ENCODE measurements around the gene EID3.

The EID3 gene

DNA sequence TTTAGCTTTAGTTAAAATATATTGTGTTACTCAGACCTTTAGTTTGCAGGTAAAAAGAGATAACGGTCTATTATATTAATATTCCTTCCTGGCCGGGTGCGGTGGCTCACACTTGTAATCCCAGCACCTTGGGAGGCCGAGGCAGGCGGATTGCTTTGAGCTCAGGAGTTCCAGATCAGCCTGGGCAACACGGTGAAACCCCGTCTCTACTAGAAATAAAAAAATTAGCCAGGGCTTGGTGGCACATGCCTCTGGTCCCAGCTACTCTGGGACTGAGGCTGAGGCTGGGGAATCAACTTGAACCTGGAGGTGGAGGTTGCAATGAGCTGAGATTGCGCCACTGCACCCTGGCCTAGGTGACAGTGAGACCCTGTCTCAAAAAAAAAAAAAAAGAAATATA lies 13.2 kb upstream of the EID3 start:
- no peak for DNase-seq (ENCODE audit: low spot score)

DNA sequence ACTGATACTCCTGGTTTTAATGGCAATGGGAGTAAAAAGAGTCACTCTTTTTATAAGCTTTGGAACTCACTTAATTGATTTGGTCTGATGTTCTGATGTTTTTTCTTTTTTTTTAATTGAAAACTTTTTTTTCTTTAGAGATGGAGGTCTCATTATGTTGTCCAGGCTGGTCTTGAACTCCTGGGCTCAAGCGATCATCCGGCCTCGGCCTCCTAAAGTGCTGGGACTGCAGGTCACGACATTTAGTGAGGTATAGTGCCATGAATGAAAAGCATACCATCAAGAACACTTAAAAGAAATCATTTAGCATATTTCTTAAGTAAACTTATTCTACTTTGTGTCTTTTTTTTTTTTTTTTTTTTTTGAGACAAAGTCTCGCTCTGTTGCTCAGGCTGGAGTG lies 12.7 kb upstream of the EID3 start:
- no peak for DNase-seq (ENCODE audit: low spot score)

DNA sequence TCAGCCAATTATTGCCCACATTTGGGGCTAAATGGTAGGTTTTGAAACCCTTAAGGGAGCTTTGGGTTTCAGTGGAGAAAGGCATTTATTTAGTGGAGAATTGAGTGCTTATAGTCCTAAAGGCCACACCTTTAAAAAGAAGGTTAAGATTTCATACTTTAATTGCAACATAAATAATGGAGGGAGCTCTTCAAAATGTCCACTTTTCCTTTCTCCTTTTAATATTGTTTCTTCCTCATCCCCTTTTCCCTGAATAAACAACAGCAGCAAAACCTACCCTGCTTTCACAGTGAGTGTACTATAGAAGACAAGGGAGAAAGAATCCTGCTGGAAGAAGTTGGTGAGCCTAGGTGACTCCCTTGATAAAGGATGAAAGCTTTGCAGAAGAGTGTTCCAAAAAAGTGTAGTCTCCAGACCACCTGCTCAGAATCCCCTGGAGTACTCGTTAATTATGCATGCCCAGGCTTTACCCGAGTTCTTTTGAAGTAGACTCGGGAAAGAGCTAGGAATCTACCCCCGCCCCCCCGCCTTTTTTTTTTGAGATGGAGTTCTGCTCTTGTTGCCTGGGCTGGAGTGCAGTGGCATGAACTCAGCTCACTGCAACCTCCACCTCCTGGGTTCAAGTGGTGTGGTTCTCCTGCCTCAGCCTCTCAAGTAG lies 11.5 kb upstream of the EID3 start:
- DNase-seq (ENCODE audit: low spot score): no peak

DNA sequence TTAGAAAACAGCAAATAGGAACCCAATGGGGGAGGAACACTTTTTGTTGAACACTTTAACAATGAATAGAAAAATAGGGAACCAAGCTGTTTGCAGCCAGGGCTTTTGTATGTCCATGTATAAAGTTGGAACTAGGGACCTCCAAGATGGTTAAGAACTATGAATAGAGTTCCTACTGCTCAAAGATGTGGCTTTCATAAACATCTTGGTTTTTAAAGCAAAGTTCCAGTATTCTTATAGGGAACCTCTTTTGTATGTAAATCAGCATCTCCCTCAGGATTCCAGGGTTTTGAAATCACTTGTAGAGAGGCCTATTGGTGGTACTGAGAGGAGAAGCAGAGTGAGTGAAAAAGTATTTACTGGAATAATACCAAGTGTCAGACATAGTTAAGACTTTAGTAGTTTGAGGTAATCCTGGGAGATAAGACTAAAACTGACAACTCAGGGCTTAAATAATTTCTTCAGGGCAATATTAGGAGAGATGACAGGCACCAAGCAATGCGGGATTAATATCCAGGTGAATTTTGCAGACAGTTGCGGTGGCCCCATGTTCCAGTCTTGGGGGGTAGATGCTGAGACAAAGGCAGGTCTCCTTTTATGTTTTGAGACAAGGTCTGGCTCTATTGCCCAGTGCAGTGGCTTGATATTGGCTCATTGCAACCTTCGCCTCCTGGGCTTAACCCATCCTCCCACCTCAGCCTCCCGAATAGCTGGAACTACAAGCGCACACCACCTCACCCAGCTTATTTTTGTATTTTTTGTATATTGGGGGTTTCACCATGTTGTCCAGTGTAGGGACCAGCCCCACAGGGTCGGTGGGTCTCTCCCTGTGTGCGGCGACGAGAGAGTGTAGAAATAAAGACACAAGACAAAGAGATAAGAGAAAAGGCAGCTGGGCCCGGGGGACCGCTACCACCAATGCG lies 10.4 kb upstream of the EID3 start:
- no peak for DNase-seq (ENCODE audit: low spot score)

DNA sequence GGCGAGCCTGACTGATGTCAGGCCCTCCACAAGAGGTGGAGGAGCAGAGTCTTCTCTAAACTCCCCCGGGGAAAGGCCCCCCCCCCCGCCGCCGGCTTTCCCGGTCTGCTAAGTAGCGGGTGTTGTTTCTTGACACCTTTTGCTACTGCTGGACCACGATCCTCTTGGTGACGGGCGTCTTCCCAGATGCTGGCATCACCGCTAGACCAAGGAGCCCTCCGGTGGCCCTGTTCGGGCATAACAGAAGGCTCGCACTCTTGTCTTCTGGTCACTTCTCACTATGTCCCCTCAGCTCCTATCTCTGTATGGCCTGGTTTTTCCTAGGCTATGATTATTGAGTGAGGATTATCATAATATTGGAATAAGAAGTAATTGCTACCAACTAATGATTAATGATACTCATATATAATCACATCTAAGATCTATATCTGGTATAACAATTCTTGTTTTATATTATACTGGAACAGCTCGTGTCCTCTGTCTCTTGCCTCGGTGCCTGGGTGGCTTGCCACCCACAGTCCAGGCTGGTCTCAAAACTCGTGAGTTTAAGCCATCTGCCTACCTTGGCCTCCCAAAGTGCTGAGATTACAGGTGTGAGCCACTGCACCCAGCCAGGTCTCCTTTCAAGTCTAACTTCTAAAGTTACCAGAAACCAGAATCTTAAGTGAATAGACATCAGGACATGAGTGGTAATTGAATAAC lies 9.2 kb upstream of the EID3 start:
- peak; percentile 29 for DNase-seq (ENCODE audit: low spot score)

DNA sequence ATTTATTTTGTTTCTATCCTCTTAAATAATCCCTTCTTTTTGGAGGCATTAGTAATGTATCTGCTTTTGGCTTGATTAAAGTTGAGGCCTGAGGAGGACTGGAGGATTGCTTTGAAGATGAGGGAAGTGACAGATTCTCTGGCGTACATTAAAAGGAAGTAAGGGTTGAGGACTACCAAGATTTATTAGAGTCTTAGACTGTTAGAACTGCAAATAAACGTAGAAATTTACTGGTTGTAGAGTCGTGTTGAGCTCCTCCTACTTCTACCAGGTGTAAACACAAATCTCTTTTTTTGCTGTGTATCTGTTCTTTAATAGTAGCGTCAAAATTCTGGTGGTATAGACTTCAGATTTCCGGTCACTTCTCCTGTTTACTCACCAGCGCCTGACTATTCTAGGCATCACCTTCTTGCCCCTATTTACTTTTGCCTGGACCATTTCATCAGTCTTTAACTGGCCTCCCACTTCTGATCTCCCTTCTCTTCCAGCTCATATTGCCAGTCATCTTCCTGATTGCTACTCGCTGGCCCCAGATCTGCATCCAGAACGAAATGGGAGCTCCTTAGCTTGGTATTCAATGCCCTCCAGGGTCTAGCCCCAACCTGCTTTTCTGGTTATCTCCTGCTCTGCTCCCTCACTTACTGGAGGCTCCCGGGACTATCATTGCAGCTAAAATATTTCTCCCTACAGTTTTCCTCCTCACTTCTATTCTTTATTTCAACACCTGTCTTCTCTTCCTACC lies 8.4 kb upstream of the EID3 start:
- no peak for DNase-seq (ENCODE audit: low spot score)

DNA sequence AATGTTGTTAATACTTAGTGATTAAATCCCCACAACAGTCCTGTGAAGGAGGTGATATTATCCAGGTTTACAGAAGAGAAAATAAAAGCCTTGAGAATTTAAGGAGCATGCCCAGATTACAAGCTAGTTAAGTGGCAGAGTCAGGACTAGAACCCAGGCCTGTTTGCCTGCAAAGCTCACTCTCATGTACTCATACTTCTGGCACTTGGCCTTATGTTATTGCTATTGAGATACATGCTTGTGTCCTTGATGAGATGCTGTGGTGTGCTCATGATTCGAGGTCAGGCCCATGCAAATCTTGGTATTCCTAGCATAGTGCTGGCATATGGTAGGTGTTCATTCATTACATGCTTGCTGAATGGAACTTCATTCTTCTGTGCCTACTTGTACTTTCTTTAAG lies 7.6 kb upstream of the EID3 start:
- no peak for DNase-seq (ENCODE audit: low spot score)

DNA sequence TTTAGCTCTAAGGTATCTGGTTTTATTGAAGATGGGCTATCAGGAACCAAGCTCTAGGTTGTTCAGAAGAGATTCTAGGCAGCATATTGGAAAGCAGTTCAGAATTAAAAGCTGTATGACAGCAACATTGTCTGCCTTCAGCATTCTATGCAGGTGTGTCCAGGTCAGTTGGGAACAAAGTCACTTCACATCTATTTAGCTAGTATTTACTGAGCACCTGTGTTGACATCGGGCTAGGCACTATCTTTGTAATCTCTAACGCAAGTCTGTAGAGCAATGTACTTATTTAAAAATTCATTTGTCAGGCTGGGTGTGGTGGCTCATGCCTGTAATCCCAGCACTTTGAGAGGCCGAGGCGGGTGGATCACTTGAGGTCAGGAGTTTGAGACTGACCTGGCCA lies 6.8 kb upstream of the EID3 start:
- DNase-seq (ENCODE audit: low spot score): no peak

DNA sequence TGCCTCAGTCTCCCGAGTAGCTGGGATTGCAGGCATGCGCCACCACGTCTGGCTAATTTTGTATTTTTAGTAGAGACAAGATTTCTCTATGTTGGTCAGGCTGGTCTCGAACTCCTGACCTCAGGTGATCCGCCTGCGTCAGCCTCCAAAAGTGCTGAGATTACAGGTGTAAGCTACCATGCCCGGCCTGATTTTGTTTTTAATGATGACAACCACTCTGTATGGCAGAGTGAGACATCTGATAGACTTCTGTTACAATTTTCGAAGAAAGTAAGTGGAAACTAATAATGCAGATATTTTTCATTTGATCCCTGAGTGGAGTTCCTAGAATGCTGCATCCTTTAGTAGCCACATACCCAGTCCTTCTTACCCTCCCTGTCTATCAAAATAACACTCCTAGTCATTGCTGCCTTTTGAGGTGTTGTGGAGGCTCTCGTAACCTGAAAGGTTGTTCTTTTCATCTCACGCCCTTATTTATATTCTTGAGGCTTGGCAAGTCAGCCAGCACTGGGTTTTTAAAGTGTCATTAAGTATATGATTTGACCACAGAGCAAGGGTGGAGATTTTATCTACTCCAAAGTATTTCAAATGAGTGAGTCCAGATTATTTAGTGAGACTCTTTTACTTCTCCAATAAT lies 5.9 kb upstream of the EID3 start:
- DNase-seq (ENCODE audit: low spot score): no peak

DNA sequence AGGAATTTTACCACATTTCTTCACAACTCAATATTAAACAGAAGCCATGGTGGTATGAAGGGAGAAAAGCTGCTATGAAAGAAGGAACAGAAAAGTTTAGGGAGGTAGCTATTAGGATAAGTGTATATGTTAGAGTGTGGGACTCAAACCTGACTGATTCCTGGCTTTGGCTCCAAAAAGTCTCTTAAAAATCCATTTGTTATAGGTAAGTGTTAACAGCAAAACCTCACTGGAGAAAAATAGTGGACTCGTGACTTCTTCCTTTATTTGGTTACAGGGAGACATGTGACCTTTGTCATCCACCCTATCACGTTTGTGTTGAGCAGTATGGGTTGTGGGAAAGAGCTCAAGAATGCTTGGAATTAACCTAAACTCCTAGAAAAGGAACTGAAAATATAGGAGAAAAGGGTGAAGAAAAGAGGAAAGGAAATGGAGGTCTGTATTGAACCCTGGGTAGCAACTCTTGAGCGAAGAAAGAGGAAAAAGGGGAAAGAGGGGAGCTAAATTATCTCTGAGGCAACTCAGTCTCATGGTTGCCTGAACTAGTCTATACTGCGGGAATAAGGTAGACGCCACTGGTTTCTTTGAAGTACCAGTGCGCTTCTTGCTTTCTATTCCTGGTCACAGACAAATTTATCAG lies 3.6 kb upstream of the EID3 start:
- DNase-seq (ENCODE audit: low spot score): no peak

DNA sequence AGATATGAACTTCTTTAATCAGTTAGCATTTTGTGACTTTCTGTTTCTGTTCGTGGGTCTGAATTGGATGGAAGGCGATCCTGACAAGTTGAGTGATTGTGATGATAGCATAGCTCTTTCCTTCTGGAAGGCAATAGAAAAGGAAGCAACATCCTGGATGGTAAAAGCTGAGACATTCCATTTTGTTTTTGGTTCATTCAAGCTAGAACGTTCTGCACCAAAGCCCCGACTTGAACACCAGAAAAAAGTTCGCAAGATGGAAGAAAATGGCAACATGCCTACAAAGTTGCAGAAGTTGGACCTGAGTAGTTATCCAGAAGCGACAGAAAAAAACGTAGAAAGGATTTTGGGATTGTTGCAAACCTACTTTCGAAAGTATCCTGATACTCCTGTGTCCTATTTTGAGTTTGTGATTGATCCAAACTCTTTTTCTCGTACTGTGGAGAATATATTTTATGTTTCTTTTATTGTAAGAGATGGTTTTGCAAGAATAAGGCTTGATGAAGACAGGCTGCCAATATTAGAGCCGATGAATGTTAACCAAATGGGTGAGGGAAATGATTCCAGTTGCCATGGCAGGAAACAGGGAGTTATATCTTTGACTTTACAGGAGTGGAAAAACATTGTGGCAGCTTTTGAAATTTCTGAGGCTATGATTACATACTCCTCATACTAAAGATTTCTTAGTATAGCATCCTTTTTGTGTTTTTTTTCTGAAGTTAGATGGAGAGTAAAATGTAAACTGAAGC lies 896 bp downstream of the EID3 start:
- no peak for DNase-seq (ENCODE audit: low spot score)

DNA sequence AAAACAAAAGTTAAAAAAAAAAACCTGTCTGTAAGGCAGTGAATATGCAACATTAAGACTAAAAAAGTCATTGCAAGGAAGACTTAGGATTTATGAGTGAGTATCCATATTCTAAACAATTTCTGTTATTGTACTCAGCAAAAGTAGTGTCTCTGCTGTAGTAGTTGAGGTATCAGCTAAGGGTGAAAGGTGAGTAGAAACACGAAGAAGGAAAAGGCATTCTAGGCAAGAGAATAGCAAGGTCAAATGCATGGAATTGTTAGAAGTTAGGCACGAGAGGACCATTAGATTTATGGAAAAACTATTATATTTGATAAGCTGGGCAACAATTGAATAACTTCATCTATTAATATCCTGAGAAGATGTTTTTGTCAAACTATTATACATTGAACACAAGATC lies 1.8 kb downstream of the EID3 start:
- no peak for DNase-seq (ENCODE audit: low spot score)

DNA sequence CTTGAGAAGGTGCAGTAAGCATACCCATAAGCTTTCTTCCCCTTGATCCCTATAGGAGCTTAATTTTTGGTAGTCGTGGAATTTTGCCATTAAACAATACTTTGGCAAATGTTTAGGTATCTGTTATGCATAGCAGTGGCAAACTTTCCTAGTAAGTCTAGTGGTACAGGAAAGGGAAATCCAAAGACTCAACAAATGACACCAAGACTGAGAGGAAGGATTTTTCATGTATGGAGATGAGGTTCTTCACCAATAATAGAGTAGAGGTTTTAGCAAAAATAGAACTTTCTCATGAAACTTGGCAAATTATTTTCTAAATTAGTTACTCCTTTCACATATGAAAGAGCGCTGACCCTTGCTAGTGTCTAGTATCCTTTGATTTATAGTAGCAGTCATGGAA lies 2.8 kb downstream of the EID3 start:
- no peak for DNase-seq (ENCODE audit: low spot score)

DNA sequence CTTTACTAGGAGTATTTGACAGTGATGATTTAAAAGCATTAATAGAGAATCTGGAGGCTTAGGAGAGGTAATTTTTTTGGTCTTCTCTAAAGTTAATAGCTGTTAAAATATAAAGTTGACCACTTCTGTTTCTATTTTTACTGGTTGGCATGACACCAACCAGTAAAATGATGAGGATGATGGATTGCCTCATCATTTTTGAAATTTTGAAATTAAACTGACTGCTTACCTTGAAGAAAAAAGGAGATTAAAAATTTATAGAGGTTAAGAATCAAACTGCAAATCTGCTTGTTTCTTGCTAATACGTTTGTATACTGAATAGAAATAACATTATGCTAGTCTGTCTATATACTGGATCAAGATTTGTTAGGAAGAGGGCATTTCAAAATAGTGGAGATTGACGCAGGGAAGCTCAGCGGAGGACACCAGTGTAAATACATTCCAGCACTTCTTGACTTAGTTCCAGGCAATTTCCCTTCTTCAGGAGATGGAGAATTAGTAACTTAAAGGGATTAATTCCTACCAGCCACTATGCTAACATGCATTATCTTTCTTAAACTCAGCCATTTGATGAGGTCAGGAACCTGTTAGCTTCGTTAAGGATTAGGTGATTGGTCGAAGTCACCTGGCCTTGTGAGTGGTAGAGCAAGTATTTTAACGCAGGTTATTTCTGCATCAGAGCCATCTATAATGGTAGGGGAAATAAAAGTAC lies 3.6 kb downstream of the EID3 start:
- DNase-seq (ENCODE audit: low spot score): no peak

DNA sequence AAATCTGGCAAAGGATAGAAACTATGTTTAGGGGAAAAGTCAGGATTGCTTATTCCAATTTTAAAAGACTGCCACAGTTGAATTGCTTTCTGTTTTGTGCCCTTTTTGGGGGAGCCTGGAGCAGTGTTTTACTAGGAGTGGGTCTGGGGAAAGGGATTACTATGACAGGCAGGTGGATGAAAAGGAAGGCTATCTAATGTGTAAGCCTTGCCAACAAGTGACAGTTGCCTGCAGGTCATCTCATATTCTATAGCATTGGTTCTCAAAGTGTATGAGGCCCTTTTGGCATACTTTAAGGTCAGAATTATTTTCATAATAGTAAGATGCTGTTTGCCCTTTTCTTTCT lies 4.1 kb downstream of the EID3 start:
- no peak for DNase-seq (ENCODE audit: low spot score)

DNA sequence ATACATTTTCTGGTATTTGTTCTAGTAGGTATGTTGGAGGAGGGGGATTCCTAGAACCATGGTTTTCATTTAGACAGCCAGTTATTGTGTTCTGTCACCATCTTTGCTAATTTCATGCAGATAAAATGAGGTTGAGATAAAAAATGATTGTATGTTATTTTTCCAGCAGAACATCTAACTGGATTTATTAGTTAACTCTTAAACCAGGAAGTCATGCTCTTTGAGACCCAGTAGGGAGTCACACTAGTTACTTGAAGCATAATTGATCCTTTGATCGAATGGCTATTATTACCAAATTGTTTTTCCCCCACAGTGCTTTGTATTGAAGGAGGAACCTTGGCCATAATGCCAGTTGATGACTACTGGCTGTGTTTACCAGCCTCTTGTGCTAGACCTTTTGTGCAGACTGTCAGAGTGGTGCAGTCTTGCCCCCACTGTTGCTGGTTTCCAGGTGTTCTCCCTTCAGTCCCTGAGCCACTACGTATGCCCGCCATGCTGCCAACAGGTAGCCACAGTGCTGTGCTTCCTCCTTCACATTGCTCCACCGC lies 6.0 kb downstream of the EID3 start:
- DNase-seq (ENCODE audit: low spot score): no peak

DNA sequence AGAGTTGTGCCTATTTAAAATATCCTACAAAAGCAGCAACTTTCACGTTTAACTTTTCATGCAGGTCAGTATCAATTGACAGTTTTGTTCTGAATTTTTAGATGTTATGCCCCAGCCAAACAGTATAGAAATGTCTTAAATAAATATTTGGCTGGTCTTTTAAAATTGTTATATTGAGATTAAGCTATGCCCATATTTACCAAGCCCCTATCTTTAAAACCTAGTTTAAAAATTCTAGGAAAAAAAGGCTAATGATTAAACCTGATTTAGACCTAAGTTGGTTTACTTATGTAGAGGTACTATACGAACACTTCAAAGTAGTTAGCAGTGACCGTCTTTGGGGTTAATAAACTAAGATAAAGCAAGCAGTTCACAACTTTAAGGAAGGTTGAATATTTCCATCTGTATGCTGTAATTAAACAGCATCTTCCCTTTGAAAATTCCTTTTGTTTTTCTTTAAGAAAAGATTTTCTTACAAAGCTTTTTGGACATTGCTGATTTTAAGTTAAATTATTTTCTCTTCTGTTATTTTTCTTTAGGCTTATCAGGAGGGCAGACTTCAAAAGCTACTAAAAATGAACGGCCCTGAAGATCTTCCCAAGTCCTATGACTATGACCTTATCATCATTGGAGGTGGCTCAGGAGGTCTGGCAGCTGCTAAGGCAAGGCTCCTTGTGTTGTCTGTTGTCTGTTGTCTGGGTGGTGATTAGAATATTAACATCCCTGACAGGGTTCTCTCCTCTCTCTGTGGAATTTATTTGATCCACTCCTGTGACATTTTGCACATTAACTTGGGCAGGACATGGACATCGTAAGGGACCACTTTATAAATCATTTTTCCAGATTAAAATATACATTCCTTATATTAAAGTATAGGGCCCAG lies 7.5 kb downstream of the EID3 start:
- DNase-seq (ENCODE audit: low spot score): no peak

DNA sequence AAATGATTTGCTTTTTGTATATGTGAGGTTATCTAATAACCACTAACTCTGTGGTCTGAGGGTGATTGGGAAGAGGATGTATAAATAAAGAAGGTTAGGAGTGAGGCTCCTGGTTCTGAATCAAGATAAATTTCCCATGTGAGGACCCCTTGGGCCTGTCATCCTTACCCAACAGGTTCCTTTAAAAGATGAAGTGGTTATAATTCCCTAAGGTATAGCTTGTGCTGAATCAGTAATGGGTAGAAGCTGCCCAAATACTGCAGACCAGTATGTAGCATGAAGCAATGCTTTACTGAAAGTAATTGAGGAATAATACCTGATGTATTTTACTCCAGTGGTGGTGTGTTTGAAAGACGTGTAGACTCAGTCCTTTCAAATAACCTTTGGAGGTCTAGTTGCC lies 8.7 kb downstream of the EID3 start:
- DNase-seq (ENCODE audit: low spot score): no peak

DNA sequence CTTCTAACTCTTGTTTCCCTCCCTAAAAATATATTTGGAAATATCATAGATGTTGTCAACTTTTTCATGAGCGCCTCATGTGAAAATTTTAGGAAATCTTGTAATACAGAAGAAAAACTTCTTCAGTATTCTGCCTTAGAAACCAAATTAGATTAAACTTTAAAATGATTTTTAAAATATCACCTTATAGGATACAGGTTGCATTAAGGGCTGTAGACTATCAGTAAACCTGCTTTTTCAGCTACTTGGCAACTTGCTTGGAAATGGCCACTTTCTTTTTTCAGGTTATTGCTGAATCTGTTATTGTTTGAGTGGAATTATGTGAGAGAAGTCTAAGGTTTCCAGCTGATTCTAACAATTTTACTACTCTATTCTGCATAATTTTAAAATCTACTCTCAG lies 9.1 kb downstream of the EID3 start:
- no peak for DNase-seq (ENCODE audit: low spot score)
